PC-3 (cell line): ENCODE data around the gene CTNNBIP1. TPM values are rescaled to one million over a fixed set of nuclear protein-coding genes. Genes with fewer than 3 reads are reported as not detected.
A peak's percentile ranks its signal among the peaks of the same experiment; 100 is the strongest.

Source experiments
- ATAC-seq: fragments of 200-7000 bp; cut with Tn5 transposase; 2 replicates; pipeline ENCODE4 v1.9.1; 2020; ENCODE audit warnings: mild to moderate bottlenecking, moderate library complexity
- BruUV-seq: library from RNA; stranded (reverse); fragments of 400-500 nt; replicated peaks from 2 replicates; lab custom pipeline; 2021; lab: Mats Ljungman, UMichigan
- CTCF ChIA-PET: fragments of 300-600 bp; sonication (Branson Sonifier 250); formaldehyde crosslinking; loops from one replicate; lab custom pipeline; 2022; ENCODE audit warnings: antibody characterized with exemption; lab: Charles Lee
- POLR2A ChIA-PET: fragments of 300-600 bp; sonication (Branson Sonifier 250); formaldehyde crosslinking; loops from one replicate; lab custom pipeline; 2022; ENCODE audit warnings: antibody characterized with exemption; ENCODE audit not compliant: unreplicated experiment; lab: Charles Lee
- DNase-seq: peaks from one replicate; pipeline ENCODE4 v3.0.0-alpha.2; 2015
- H2AFZ ChIP-seq: fragments of 300-600 bp; sonication (generic); 2 replicates; pipeline ENCODE4 v1.6.0; 2016; ENCODE audit warnings: antibody characterized with exemption, low read length
- H3F3A ChIP-seq: fragments of 300-600 bp; sonication (generic); one replicate; pipeline ENCODE4 v1.6.0; 2017; ENCODE audit warnings: antibody characterized with exemption, low read length, control low read depth, mild to moderate bottlenecking; ENCODE audit not compliant: unreplicated experiment
- H3K27ac ChIP-seq: fragments of 300-600 bp; sonication (generic); 2 replicates; pipeline ENCODE4 v1.5.1; 2016; ENCODE audit warnings: mild to moderate bottlenecking, low read length
- H3K27me3 ChIP-seq: fragments of 300-600 bp; sonication (generic); 2 replicates; pipeline ENCODE4 v1.6.1; 2016; ENCODE audit warnings: low read length, mixed read lengths
- H3K36me3 ChIP-seq: fragments of 300-600 bp; sonication (generic); 2 replicates; pipeline ENCODE4 v1.6.1; 2016; ENCODE audit warnings: low read depth, mixed run types, low read length, mixed read lengths
- H3K4me1 ChIP-seq: fragments of 300-600 bp; sonication (generic); 2 replicates; pipeline ENCODE4 v1.5.1; 2016; ENCODE audit warnings: low read length; ENCODE audit not compliant: insufficient read depth
- H3K4me2 ChIP-seq: fragments of 300-600 bp; sonication (generic); 2 replicates; pipeline ENCODE4 v1.6.0; 2016; ENCODE audit warnings: low read length
- H3K4me3 ChIP-seq: fragments of 300-600 bp; sonication (generic); 2 replicates; pipeline ENCODE4 v1.5.1; 2016; ENCODE audit warnings: mild to moderate bottlenecking, low read length, mixed read lengths
- H3K79me2 ChIP-seq: fragments of 300-600 bp; sonication (generic); 2 replicates; pipeline ENCODE4 v1.6.1; 2017; ENCODE audit warnings: low read length, mixed read lengths
- H3K9ac ChIP-seq: fragments of 300-600 bp; sonication (generic); 2 replicates; pipeline ENCODE4 v1.6.0; 2016; ENCODE audit warnings: mild to moderate bottlenecking, low read length
- H3K9me2 ChIP-seq: fragments of 300-600 bp; sonication (generic); replicated peaks from 2 replicates; pipeline ENCODE4 v1.6.1; 2016; ENCODE audit warnings: mixed run types, low read length, mixed read lengths
- H3K9me3 ChIP-seq: fragments of 300-600 bp; sonication (generic); 2 replicates; pipeline ENCODE4 v1.6.1; 2016; ENCODE audit warnings: low read length, mixed read lengths
- H4K20me1 ChIP-seq: fragments of 300-600 bp; sonication (generic); 2 replicates; pipeline ENCODE4 v1.6.1; 2016; ENCODE audit warnings: low read length, mixed read lengths
- CTCF ChIP-seq: fragments of 300-600 bp; sonication (generic); conservative IDR thresholded peaks from 2 replicates; pipeline ENCODE4 v1.5.1; 2017; ENCODE audit warnings: antibody characterized with exemption, low read depth, mild to moderate bottlenecking, low read length
- EZH2 ChIP-seq: fragments of 300-600 bp; sonication (generic); IDR thresholded peaks from one replicate; pipeline ENCODE4 v1.6.1; 2017; ENCODE audit warnings: antibody characterized with exemption, mild to moderate bottlenecking, low read length; ENCODE audit not compliant: unreplicated experiment
- EZH2phosphoT487 ChIP-seq: fragments of 300-600 bp; sonication (generic); IDR thresholded peaks from 2 replicates; pipeline ENCODE4 v1.6.1; 2018; ENCODE audit warnings: mild to moderate bottlenecking, antibody characterized with exemption, low read length, borderline replicate concordance
- intact Hi-C: fragments of 100-400 bp; cut with micrococcal nuclease; formaldehyde crosslinking; loops from 2 replicates; pipeline ENCODE4 v1.9.0; 2023
- total RNA-seq: library from RNA; depleted of rRNA; stranded (reverse); fragments of >200 nt; gene quantifications from 2 replicates; pipeline ENCODE4 v1.2.3, GENCODE V29; 2014

Gene CTNNBIP1
- total RNA-seq, 1 experiment from 2014 or later, result 78.1 TPM

GRCh38 chr1:9910423-9911178, 532 bp upstream of the CTNNBIP1 start:
- POLR2A ChIA-PET, result interaction anchor here (0.6 to 1.2 kb wide), 6 partner anchors 17 to 359 kb away, joined by 3 to 6 read pairs (median 4); no protein-coding TSS in a partner anchor
- Histone ChIP-seq H3K9me2 (no peaks in the 10 kb centered on the region), H3K9ac (peak overlapping the region; percentile 56), H3K27me3 (no peaks in the 10 kb centered on the region), H3K4me3 (peak overlapping the region; percentile 70), H3K27ac (peak overlapping the region; percentile 52), H3K9me3 (no peaks in the 10 kb centered on the region), H3K4me2 (peak overlapping the region; percentile 89), H2AFZ (peak overlapping the region; percentile 89), H3K36me3 (no peaks in the 10 kb centered on the region), H3K79me2 (peaks cover 33% of the 10 kb centered on the region), H4K20me1 (no peaks in the 10 kb centered on the region), H3K4me1 (peaks cover 13% of the 10 kb centered on the region), H3F3A (no peaks in the 10 kb centered on the region)
- TF ChIP-seq EZH2phosphoT487 (no peak), CTCF (no peak), EZH2 (no peak)
- CTCF ChIA-PET, result interaction anchor here (0.8 kb wide), 1 partner anchor 126 kb away, joined by 5 read pairs; no protein-coding TSS in a partner anchor
- BruUV-seq, result TSS peak; percentile 96
- ATAC-seq (peak; percentile 97), DNase-seq (peak; percentile 98)
- intact Hi-C loops, result loop anchor here (2.0 to 5.0 kb wide), 2 partner anchors 18 to 128 kb away; no protein-coding TSS in a partner anchor

GRCh38 chr1:9909234-9910046, 629 bp downstream of the CTNNBIP1 start:
- ATAC-seq (no peak), DNase-seq (peak; percentile 33)
- Histone ChIP-seq H3K27ac (no peak overlapping the region), H4K20me1 (no peaks in the 10 kb centered on the region), H3K4me2 (peak overlapping the region; percentile 97), H3K79me2 (peaks cover 40% of the 10 kb centered on the region), H3K9me2 (no peaks in the 10 kb centered on the region), H3K4me3 (peak overlapping the region; percentile 79), H3K9ac (peak overlapping the region; percentile 67), H3K9me3 (no peaks in the 10 kb centered on the region), H2AFZ (peak overlapping the region; percentile 57), H3K27me3 (no peaks in the 10 kb centered on the region), H3K36me3 (no peaks in the 10 kb centered on the region), H3F3A (no peaks in the 10 kb centered on the region), H3K4me1 (peaks cover 13% of the 10 kb centered on the region)
- no TSS peak for BruUV-seq
- ChIA-PET POLR2A (no interaction called here), CTCF (no interaction called here)
- no peak for TF ChIP-seq EZH2phosphoT487
- intact Hi-C loops, result loop anchor here (2.0 to 5.0 kb wide), 2 partner anchors 17 to 127 kb away; no protein-coding TSS in a partner anchor

DNA sequence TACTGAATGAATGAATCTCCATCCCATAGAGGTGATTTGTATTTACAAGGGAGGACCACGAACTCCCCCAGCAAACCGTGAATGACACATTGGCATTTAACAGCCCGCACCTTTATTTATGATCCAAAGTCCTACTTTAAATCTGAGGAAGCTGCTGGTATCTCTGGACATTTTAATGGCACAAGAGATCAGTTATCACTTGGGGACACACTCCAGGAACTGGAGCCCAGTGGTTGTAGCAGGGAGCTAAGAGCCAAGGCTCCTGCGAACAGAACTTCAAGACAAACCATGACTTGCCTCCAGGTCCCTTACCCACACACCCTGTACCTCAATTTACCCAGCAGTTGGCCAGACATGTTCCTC, 1.2 kb downstream of the CTNNBIP1 start:
- Histone ChIP-seq H3K4me1 (peaks cover 13% of the 10 kb centered on the region), H3F3A (no peaks in the 10 kb centered on the region), H3K27me3 (no peaks in the 10 kb centered on the region), H4K20me1 (no peaks in the 10 kb centered on the region), H3K4me2 (peak overlapping the region; percentile 97), H3K9ac (peak overlapping the region; percentile 67), H3K9me3 (no peaks in the 10 kb centered on the region), H3K79me2 (peaks cover 46% of the 10 kb centered on the region), H3K4me3 (peak overlapping the region; percentile 79), H3K36me3 (no peaks in the 10 kb centered on the region), H2AFZ (peak overlapping the region; percentile 57; the same call in 1 of the 2 replicates), H3K9me2 (no peaks in the 10 kb centered on the region), H3K27ac (no peak overlapping the region)
- TF ChIP-seq CTCF (no peak), EZH2phosphoT487 (no peak), EZH2 (no peak)
- POLR2A ChIA-PET, result no interaction called here
- DNase-seq, result peak; percentile 46
- BruUV-seq, result TSS peak; percentile 47
- intact Hi-C loops, result no loop called here
- ATAC-seq, result no peak
- CTCF ChIA-PET, result no interaction called here
